ENCODE data around the gene CITED4.

The CITED4 gene

DNA sequence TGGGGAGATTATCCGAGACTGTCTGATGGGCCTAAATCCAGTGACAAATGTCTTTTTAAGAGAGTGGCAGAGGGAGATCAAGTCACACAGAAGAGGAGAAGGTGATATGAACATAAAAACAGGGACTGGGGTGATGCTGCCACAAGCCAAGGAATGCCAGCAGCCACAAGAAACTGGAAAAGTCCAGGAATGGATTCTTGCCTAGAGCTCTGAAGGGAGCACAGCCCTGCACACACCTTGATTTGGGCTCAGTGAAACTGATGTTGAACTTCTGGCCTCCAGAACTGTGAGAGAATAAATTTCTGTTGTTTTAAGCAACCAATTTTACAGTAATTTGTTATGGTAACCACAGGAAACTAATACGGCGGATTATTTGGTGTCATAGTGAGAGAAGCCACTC lies 19.5 kb downstream of the CITED4 start:
- TF ChIP-seq, protein P1, sequence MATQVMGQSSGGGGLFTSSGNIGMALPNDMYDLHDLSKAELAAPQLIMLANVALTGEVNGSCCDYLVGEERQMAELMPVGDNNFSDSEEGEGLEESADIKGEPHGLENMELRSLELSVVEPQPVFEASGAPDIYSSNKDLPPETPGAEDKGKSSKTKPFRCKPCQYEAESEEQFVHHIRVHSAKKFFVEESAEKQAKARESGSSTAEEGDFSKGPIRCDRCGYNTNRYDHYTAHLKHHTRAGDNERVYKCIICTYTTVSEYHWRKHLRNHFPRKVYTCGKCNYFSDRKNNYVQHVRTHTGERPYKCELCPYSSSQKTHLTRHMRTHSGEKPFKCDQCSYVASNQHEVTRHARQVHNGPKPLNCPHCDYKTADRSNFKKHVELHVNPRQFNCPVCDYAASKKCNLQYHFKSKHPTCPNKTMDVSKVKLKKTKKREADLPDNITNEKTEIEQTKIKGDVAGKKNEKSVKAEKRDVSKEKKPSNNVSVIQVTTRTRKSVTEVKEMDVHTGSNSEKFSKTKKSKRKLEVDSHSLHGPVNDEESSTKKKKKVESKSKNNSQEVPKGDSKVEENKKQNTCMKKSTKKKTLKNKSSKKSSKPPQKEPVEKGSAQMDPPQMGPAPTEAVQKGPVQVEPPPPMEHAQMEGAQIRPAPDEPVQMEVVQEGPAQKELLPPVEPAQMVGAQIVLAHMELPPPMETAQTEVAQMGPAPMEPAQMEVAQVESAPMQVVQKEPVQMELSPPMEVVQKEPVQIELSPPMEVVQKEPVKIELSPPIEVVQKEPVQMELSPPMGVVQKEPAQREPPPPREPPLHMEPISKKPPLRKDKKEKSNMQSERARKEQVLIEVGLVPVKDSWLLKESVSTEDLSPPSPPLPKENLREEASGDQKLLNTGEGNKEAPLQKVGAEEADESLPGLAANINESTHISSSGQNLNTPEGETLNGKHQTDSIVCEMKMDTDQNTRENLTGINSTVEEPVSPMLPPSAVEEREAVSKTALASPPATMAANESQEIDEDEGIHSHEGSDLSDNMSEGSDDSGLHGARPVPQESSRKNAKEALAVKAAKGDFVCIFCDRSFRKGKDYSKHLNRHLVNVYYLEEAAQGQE (IDR thresholded peaks at IDR 0.05; ENCODE audit: insufficient read depth in 1 of 2, low read depth in 2 of 2, low read length in 2 of 2): no peak
- TF ChIP-seq POLR2AphosphoS5 (IDR thresholded peaks at IDR 0.05; ENCODE audit: low read depth, low read length) (no peak), FOXP2 (optimal IDR thresholded peaks at IDR 0.05; ENCODE audit: borderline replicate concordance, extremely low read depth, extremely low read length, insufficient read depth) (no peak), SIN3A (IDR thresholded peaks at IDR 0.05; ENCODE audit: borderline replicate concordance, insufficient read depth, low read length) (no peak)

DNA sequence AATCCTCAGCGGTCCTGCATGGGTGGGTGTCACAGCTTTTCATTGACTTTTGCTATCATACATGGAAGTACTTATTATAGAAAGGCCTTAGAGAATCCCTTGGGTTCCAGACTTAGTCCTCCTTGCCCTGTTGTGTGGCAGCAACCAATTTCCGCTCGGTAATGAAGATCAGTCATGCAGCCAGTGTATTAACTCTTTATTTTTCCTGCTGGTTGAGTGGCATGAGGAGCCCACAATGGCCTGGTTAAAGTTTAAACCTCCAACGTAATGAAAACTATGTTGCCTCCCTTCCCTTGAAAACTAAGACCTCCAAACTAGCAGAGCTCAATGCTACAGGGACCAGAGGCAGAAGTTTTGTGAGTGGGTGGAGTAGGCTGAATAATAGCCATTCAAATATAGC lies 20.0 kb downstream of the CITED4 start:
- TF ChIP-seq SIN3A (IDR thresholded peaks at IDR 0.05; ENCODE audit: borderline replicate concordance, insufficient read depth, low read length) (no peak), POLR2AphosphoS5 (IDR thresholded peaks at IDR 0.05; ENCODE audit: low read depth, low read length) (no peak), FOXP2 (optimal IDR thresholded peaks at IDR 0.05; ENCODE audit: borderline replicate concordance, extremely low read depth, extremely low read length, insufficient read depth) (no peak), TAF1 (IDR thresholded peaks at IDR 0.05; ENCODE audit: borderline replicate concordance, insufficient read depth, low read length) (no peak)
- TF ChIP-seq, protein P1 (IDR thresholded peaks at IDR 0.05; ENCODE audit: insufficient read depth in 1 of 2, low read depth in 2 of 2, low read length in 2 of 2): no peak

DNA sequence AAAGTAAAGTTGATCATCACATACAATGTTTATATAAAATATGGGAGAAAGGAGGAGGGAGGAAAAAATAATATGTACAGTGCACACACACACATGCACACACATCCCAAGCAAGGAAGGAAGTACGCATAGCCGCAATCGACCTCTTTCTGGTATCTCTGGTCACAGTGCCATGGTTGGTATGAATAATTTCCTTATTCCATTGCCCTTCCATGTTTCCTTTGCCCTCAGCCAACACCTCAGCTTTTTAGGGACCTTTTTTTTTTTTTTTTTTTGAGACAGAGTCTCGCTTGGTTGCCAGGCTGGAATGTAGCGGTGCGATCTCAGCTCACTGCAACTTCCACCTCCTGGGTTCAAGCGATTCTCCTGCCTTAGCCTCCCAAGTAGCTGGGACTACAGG lies 20.6 kb downstream of the CITED4 start:
- TF ChIP-seq, protein P1 (IDR thresholded peaks at IDR 0.05; ENCODE audit: insufficient read depth in 1 of 2, low read depth in 2 of 2, low read length in 2 of 2): no peak
- TF ChIP-seq FOXP2 (optimal IDR thresholded peaks at IDR 0.05; ENCODE audit: borderline replicate concordance, extremely low read depth, extremely low read length, insufficient read depth): no peak
- TF ChIP-seq POLR2AphosphoS5 (IDR thresholded peaks at IDR 0.05; ENCODE audit: low read depth, low read length): no peak
- no peak for TF ChIP-seq TAF1 (IDR thresholded peaks at IDR 0.05; ENCODE audit: borderline replicate concordance, insufficient read depth, low read length)
- TF ChIP-seq SIN3A (IDR thresholded peaks at IDR 0.05; ENCODE audit: borderline replicate concordance, insufficient read depth, low read length): no peak

DNA sequence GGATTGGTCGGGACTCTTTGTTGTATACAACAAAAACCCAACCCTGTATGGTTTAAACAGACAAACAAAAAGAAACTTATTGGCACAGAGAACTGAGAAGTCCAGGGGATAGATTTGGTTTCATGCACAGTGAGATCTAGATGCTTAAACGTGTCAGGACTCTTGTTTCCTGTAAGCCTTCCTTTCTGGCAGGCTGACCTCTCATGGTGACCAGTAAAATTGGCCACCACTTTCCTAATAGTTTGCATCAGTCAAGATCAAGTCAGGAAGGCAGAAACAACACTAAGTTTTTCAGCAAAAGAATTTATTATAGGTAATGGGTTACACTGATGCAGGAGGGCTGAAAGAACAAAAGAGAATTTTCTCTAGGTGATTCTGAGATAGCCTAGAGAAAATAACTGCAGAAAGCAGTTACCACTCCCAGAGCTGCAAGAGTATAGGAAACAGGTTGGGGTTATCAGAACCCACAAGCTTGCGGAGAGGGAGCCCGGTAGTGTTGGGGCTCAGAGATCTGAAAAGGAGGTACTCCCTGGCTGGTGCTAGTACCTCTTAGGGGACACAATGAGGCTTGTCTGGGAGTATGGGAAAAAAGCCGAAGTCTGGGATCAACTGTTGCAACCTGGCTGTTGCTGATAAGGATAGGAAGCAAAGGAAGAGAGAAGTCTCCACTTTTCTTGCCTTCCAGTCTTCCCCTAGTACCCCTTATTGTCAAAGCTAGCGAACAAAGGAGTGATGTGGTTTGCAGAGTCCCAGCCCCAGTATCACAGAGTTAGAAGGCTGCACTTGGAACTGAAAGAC lies 21.4 kb downstream of the CITED4 start:
- TF ChIP-seq FOXP2 (optimal IDR thresholded peaks at IDR 0.05; ENCODE audit: borderline replicate concordance, extremely low read depth, extremely low read length, insufficient read depth) (no peak), TAF1 (IDR thresholded peaks at IDR 0.05; ENCODE audit: borderline replicate concordance, insufficient read depth, low read length) (no peak), SIN3A (IDR thresholded peaks at IDR 0.05; ENCODE audit: borderline replicate concordance, insufficient read depth, low read length) (no peak), POLR2AphosphoS5 (IDR thresholded peaks at IDR 0.05; ENCODE audit: low read depth, low read length) (no peak)
- TF ChIP-seq, protein P1 (IDR thresholded peaks at IDR 0.05; ENCODE audit: insufficient read depth in 1 of 2, low read depth in 2 of 2, low read length in 2 of 2): no peak
